Stomach (tissue), 4 donors: Measurements from ENCODE around the gene FAM168A.

Experiments
- CTCF ChIP-seq, 7 experiments: fragments of 450-650 bp in 4 of 7; fragments of 200-600 bp in 3 of 7; sonication (generic) in 3 of 7; IDR thresholded peaks; one replicate each; pipeline ENCODE4 v1.5.1; 2016 to 2019; ENCODE audit warnings: antibody characterized with exemption in 7 of 7, control low read depth in 2 of 7, mild to moderate bottlenecking in 1 of 7
- EP300 ChIP-seq: sonication (generic); formaldehyde crosslinking; IDR thresholded peaks from one replicate; pipeline ENCODE4 v1.6.1; 2017; ENCODE audit warnings: antibody characterized with exemption

- TF ChIP-seq EP300, result no peak
- no peak for TF ChIP-seq CTCF (IDR thresholded peaks at IDR 0.05)
These were observed 132.8 kb downstream of the FAM168A start for GRCh38 chr11:73465023-73465675.
